Measurements from ENCODE around the gene HIVEP2. TPM values are rescaled to one million over a fixed set of nuclear protein-coding genes. Genes with fewer than 3 reads are reported as not detected.

Gene HIVEP2
- total RNA-seq, 1 donor from 2014 or later, result 18.6 TPM

GRCh38 chr6:142773324-142773723, 171.7 kb downstream of the HIVEP2 start:
- no peak for TF ChIP-seq CTCF (IDR thresholded peaks at IDR 0.05)
- intact Hi-C loops (cut with DNase I), result no loop called here
- Histone ChIP-seq H3K9me3 (no peaks in the 10 kb centered on the region), H3K36me3 (peaks cover 24% of the 10 kb centered on the region), H3K4me3 (no peak overlapping the region), H3K27ac (no peak overlapping the region), H3K4me1 (no peaks in the 10 kb centered on the region), H3K27me3 (no peaks in the 10 kb centered on the region)
- ATAC-seq (no peak), DNase-seq (no peak)

- Histone ChIP-seq H3K36me3 (peaks cover 24% of the 10 kb centered on the region), H3K9me3 (no peaks in the 10 kb centered on the region), H3K27ac (no peak overlapping the region), H3K4me3 (no peak overlapping the region), H3K27me3 (no peaks in the 10 kb centered on the region), H3K4me1 (no peaks in the 10 kb centered on the region)
- DNase-seq (no peak), ATAC-seq (no peak)
- intact Hi-C loops (cut with DNase I), result no loop called here
- TF ChIP-seq CTCF (IDR thresholded peaks at IDR 0.05), result no peak
Measured at GRCh38 chr6:142771162-142771561, 173.8 kb downstream of the HIVEP2 start.

GRCh38 chr6:142765306-142765705, 179.7 kb downstream of the HIVEP2 start:
- Histone ChIP-seq H3K9me3 (no peaks in the 10 kb centered on the region), H3K27ac (no peak overlapping the region), H3K36me3 (peaks cover 35% of the 10 kb centered on the region), H3K4me1 (no peaks in the 10 kb centered on the region), H3K4me3 (no peak overlapping the region), H3K27me3 (no peaks in the 10 kb centered on the region)
- no peak for TF ChIP-seq CTCF (IDR thresholded peaks at IDR 0.05)
- DNase-seq (no peak), ATAC-seq (no peak)
- intact Hi-C loops (cut with DNase I), result no loop called here

- ATAC-seq (no peak), DNase-seq (no peak)
- no peaks in the 10 kb centered on the region for H3K4me1 ChIP-seq
- no peak overlapping the region for H3K4me3 ChIP-seq
- intact Hi-C loops (cut with DNase I), result no loop called here
- H3K36me3 ChIP-seq, result peaks cover 38% of the 10 kb centered on the region
- H3K27ac ChIP-seq, result no peak overlapping the region
- no peaks in the 10 kb centered on the region for H3K9me3 ChIP-seq
- no peaks in the 10 kb centered on the region for H3K27me3 ChIP-seq
- no peak for TF ChIP-seq CTCF (IDR thresholded peaks at IDR 0.05)
Measured at GRCh38 chr6:142764311-142764710, 180.7 kb downstream of the HIVEP2 start.

GRCh38 chr6:142763205-142763604, 181.8 kb downstream of the HIVEP2 start:
- Histone ChIP-seq H3K4me3 (no peak overlapping the region), H3K36me3 (peaks cover 40% of the 10 kb centered on the region), H3K9me3 (no peaks in the 10 kb centered on the region), H3K27me3 (no peaks in the 10 kb centered on the region), H3K4me1 (no peaks in the 10 kb centered on the region), H3K27ac (no peak overlapping the region)
- ATAC-seq (no peak), DNase-seq (no peak)
- intact Hi-C loops (cut with DNase I), result no loop called here
- no peak for TF ChIP-seq CTCF (IDR thresholded peaks at IDR 0.05)

- Histone ChIP-seq H3K27ac (no peak overlapping the region), H3K4me3 (no peak overlapping the region), H3K4me1 (no peaks in the 10 kb centered on the region), H3K9me3 (no peaks in the 10 kb centered on the region), H3K27me3 (no peaks in the 10 kb centered on the region), H3K36me3 (peaks cover 46% of the 10 kb centered on the region)
- no peak for DNase-seq
- no peak for ATAC-seq
- intact Hi-C loops (cut with DNase I), result no loop called here
- no peak for TF ChIP-seq CTCF (IDR thresholded peaks at IDR 0.05)
Measured at GRCh38 chr6:142761756-142762155, 183.2 kb downstream of the HIVEP2 start.

Data from upper lobe of right lung (tissue), 1 donor.